Keratinocyte (primary cell): ENCODE data around the gene ABCA4. TPM values are rescaled to one million over a fixed set of nuclear protein-coding genes. Genes with fewer than 3 reads are reported as not detected.

ENCODE experiments used
- DNase-seq: peaks from one replicate; pipeline ENCODE4 v3.0.0-alpha.2; 2011; ENCODE audit warnings: low read depth, missing footprints, low spot score
- FAIRE-seq: peaks from 2 replicates; lab custom pipeline; 2011; peaks lifted over from hg19 to GRCh38; lab: Jason Lieb, UNC
- H2AFZ ChIP-seq: 2 replicates; pipeline ENCODE4 v1.6.0; 2012; ENCODE audit warnings: low read length, control low read depth, inconsistent platforms; ENCODE audit not compliant: control insufficient read depth
- H3K27ac ChIP-seq: 2 replicates; pipeline ENCODE4 v1.5.1; 2011; ENCODE audit warnings: low read length; ENCODE audit not compliant: control insufficient read depth, insufficient read depth
- H3K27me3 ChIP-seq: 3 replicates; pipeline ENCODE4 v1.6.0; 2011; ENCODE audit warnings: low read length; ENCODE audit not compliant: control insufficient read depth, insufficient read depth; ENCODE audit errors: extremely low read depth
- H3K36me3 ChIP-seq, 2 experiments: 2 replicates in 1 of 2; 3 replicates in 1 of 2; pipeline ENCODE4 v1.5.1; 2011; ENCODE audit warnings: low read length in 2 of 2, mild to moderate bottlenecking in 1 of 2; ENCODE audit not compliant: control insufficient read depth in 2 of 2, insufficient read depth in 2 of 2; ENCODE audit errors: extremely low read depth in 1 of 2
- H3K4me1 ChIP-seq: 3 replicates; pipeline ENCODE4 v1.5.1; 2011; ENCODE audit warnings: low read length; ENCODE audit not compliant: control insufficient read depth, insufficient read depth; ENCODE audit errors: extremely low read depth
- H3K4me2 ChIP-seq: 3 replicates; pipeline ENCODE4 v1.6.0; 2011; ENCODE audit warnings: low read depth, low read length; ENCODE audit not compliant: control insufficient read depth, insufficient read depth; ENCODE audit errors: extremely low read depth
- H3K4me3 ChIP-seq, 3 experiments: fragments of 200-600 bp in 1 of 3; sonication (generic) in 1 of 3; 2 replicates in 2 of 3; 3 replicates in 1 of 3; pipeline ENCODE4 v1.5.1; 2011 to 2016; ENCODE audit warnings: low read length in 3 of 3, mild to moderate bottlenecking in 3 of 3, control low read depth in 2 of 3, inconsistent platforms in 1 of 3, low read depth in 1 of 3, mixed read lengths in 1 of 3, mixed run types in 1 of 3, moderate library complexity in 1 of 3; ENCODE audit not compliant: control insufficient read depth in 2 of 3, insufficient read depth in 2 of 3; ENCODE audit errors: extremely low read depth in 1 of 3
- H3K79me2 ChIP-seq: 2 replicates; pipeline ENCODE4 v1.6.0; 2012; ENCODE audit warnings: low read length; ENCODE audit not compliant: control insufficient read depth, insufficient read depth
- H3K9ac ChIP-seq: 3 replicates; pipeline ENCODE4 v1.6.0; 2011; ENCODE audit warnings: low read length; ENCODE audit not compliant: control insufficient read depth, insufficient read depth; ENCODE audit errors: extremely low read depth
- H3K9me1 ChIP-seq: 3 replicates; pipeline ENCODE4 v1.6.0; 2011; ENCODE audit warnings: low read length; ENCODE audit not compliant: control insufficient read depth, insufficient read depth; ENCODE audit errors: extremely low read depth
- H3K9me3 ChIP-seq: 2 replicates; pipeline ENCODE4 v1.5.1; 2012; ENCODE audit warnings: low read depth, low read length; ENCODE audit not compliant: control insufficient read depth
- H4K20me1 ChIP-seq: 3 replicates; pipeline ENCODE4 v1.6.0; 2011; ENCODE audit warnings: low read length; ENCODE audit not compliant: control insufficient read depth, insufficient read depth; ENCODE audit errors: extremely low read depth
- EZH2 ChIP-seq: IDR thresholded peaks from one replicate; pipeline ENCODE4 v1.6.1; 2012; ENCODE audit warnings: inconsistent platforms, mild to moderate bottlenecking, low read length, moderate library complexity
- dilution Hi-C: fragments of 300-500 bp; cut with MboI; formaldehyde crosslinking; loops from one replicate; pipeline ENCODE4 v1.7.0; 2020; ENCODE audit warnings: low sequenced_read_pairs; ENCODE audit not compliant: extremely low pct_ligation_motif_present
- polyA plus RNA-seq, 5 experiments: library from polyadenylated mRNA; depleted of rRNA in 3 of 5; stranded (reverse) in 3 of 5; stranded (forward) in 1 of 5; unstranded in 1 of 5; fragments of >200 nt; gene quantifications; 1 replicate in 1 of 5; 2 replicates in 3 of 5; 3 replicates in 1 of 5; pipeline versions ENCODE4 v1.2.1 to v1.2.3, GENCODE V29; 2011 to 2012; ENCODE audit warnings: missing spikeins in 2 of 5, low read depth in 1 of 5, low replicate concordance in 1 of 5
- TF ChIP-seq, protein P1 (sequence below), 3 experiments: IDR thresholded peaks in 1 of 3; conservative IDR thresholded peaks in 1 of 3; optimal IDR thresholded peaks in 1 of 3; 2 replicates in 2 of 3; 3 replicates in 1 of 3; pipeline versions ENCODE3 to v1.5.1; 2011; ENCODE audit warnings: low read length in 3 of 3, mild to moderate bottlenecking in 3 of 3, moderate library complexity in 2 of 3, control low read depth in 1 of 3, inconsistent platforms in 1 of 3; ENCODE audit not compliant: insufficient read depth in 2 of 3; ENCODE audit errors: extremely low read depth in 1 of 3

Gene ABCA4
- polyA plus RNA-seq, 1 donor (not counting 4 experiments of a cell fraction or from before 2014, with no cell fraction given) = 0.04 TPM

DNA sequence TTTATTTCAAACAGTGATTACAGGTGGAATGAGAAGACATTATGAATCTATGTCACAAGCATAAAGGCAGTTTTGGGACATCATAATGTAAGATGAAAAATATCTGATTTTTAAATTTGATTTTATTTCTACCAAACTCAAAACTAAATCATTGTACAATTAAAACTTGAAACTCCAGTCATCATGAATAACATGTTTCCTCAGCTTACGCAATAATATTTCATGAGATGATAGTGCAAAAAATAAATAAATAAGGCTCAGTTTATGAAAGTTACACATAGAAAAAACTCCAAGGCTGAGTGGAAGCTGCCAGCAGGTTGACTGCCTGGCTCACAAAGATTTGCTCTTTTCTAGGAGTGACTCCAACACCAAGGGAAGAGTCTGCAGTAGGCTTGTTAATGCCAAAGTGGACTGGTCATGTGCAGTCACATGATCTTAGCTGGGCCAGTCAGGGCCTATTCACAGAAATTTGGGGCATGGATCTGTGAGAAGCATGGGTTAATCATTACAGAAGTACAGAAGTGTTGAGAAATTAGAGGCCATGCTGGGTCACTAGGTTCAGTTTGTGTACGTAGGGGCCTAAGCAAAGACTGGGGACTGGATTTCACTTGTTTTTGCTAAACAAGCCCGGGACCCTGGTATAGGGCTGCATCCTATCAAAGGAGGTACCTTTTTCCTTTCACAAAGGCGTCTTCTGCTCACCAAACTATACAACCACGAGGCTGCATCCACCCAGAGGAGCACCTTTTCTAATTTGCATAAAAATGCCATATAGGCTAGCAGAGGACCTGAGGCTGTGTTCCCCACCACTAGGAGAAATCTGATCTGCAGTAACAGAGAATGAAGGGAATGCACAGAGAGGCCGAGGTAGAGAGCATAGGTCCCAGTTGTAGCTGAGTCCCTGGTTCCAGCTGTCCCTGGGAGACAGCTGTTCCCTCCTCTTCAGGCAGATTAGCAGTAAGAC is 4.9 kb upstream of the ABCA4 start:
- Histone ChIP-seq H3K79me2 (no peaks in the 10 kb centered on the region), H3K4me2 (no peak overlapping the region), H3K9me3 (no peaks in the 10 kb centered on the region), H3K27me3 (no peaks in the 10 kb centered on the region), H3K4me3 (no peak overlapping the region), H4K20me1 (no peaks in the 10 kb centered on the region), H3K36me3 (no peaks in the 10 kb centered on the region), H2AFZ (no peak overlapping the region), H3K27ac (no peak overlapping the region), H3K9me1 (no peaks in the 10 kb centered on the region), H3K9ac (no peak overlapping the region), H3K4me1 (no peaks in the 10 kb centered on the region)
- FAIRE-seq (no peak), DNase-seq (no peak)
- dilution Hi-C loops = no loop called here
- TF ChIP-seq, protein P1, sequence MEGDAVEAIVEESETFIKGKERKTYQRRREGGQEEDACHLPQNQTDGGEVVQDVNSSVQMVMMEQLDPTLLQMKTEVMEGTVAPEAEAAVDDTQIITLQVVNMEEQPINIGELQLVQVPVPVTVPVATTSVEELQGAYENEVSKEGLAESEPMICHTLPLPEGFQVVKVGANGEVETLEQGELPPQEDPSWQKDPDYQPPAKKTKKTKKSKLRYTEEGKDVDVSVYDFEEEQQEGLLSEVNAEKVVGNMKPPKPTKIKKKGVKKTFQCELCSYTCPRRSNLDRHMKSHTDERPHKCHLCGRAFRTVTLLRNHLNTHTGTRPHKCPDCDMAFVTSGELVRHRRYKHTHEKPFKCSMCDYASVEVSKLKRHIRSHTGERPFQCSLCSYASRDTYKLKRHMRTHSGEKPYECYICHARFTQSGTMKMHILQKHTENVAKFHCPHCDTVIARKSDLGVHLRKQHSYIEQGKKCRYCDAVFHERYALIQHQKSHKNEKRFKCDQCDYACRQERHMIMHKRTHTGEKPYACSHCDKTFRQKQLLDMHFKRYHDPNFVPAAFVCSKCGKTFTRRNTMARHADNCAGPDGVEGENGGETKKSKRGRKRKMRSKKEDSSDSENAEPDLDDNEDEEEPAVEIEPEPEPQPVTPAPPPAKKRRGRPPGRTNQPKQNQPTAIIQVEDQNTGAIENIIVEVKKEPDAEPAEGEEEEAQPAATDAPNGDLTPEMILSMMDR (optimal IDR thresholded peaks at IDR 0.05 in 1 of 3, IDR thresholded peaks at IDR 0.05 in 1 of 3, conservative IDR thresholded peaks at IDR 0.05 in 1 of 3; ENCODE audit: extremely low read depth in 1 of 3, insufficient read depth in 2 of 3, low read length in 3 of 3) = no peak
- TF ChIP-seq EZH2 = no peak

DNA sequence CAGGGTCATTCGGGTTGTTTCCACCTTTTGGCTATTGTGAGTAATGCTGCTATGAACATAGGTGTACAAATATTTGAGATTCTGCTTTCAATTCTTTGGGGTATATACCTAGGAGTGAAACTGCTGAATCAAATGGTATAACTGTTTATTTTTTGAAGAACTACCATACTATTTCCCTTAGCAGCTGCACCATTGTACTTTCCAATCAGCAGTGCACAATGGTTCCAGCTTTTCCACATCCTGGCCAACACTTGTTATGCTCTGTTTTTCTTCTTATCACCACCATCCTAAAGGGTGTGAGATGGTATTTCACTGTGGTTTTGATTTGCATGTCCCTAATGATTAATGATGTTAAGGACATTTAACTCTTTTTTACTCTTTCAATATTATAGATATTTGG is 3.6 kb upstream of the ABCA4 start:
- no peak overlapping the region for H3K4me3 ChIP-seq
- no peak overlapping the region for H2AFZ ChIP-seq
- no peaks in the 10 kb centered on the region for H3K4me1 ChIP-seq
- dilution Hi-C loops = no loop called here
- no peaks in the 10 kb centered on the region for H3K36me3 ChIP-seq
- DNase-seq (no peak), FAIRE-seq (no peak)
- TF ChIP-seq, protein P1 (optimal IDR thresholded peaks at IDR 0.05 in 1 of 3, IDR thresholded peaks at IDR 0.05 in 1 of 3, conservative IDR thresholded peaks at IDR 0.05 in 1 of 3; ENCODE audit: extremely low read depth in 1 of 3, insufficient read depth in 2 of 3, low read length in 3 of 3) = no peak
- TF ChIP-seq EZH2 = no peak
- H3K9ac ChIP-seq = no peak overlapping the region
- H4K20me1 ChIP-seq = no peaks in the 10 kb centered on the region
- no peaks in the 10 kb centered on the region for H3K9me1 ChIP-seq
- H3K9me3 ChIP-seq = no peaks in the 10 kb centered on the region
- H3K27ac ChIP-seq = no peak overlapping the region
- H3K27me3 ChIP-seq = no peaks in the 10 kb centered on the region
- no peak overlapping the region for H3K4me2 ChIP-seq
- no peaks in the 10 kb centered on the region for H3K79me2 ChIP-seq
